H1 (cell line): ENCODE measurements around the gene NAA38. TPM values are rescaled to one million over a fixed set of nuclear protein-coding genes. Genes with fewer than 3 reads are reported as not detected.

Source experiments
- CTCF ChIA-PET: fragments of 300-600 bp; sonication (Branson Sonifier 250); formaldehyde crosslinking; loops from one replicate; lab custom pipeline; 2021; ENCODE audit not compliant: partially characterized antibody; lab: Charles Lee
- POLR2A ChIA-PET: fragments of 300-600 bp; sonication (Branson Sonifier 250); formaldehyde crosslinking; loops from one replicate; lab custom pipeline; 2021; ENCODE audit warnings: inconsistent platforms; ENCODE audit not compliant: partially characterized antibody; lab: Charles Lee
- DNase-seq, 2 experiments: peaks; one replicate each; pipeline versions ENCODE4 v3.0.0 to v3.0.0-alpha.2; 2010 to 2022; ENCODE audit warnings: low spot score in 2 of 2, low read depth in 1 of 2, mixed read lengths in 1 of 2
- FAIRE-seq: peaks from 2 replicates; lab custom pipeline; 2011; peaks lifted over from hg19 to GRCh38; lab: Jason Lieb, UNC
- H2AFZ ChIP-seq: 2 replicates; pipeline ENCODE4 v1.8.1; 2012; ENCODE audit warnings: low read length, inconsistent platforms
- H2AK5ac ChIP-seq: 2 replicates; pipeline ENCODE4 v1.6.1; 2013; ENCODE audit warnings: low read depth, low read length
- H2BK120ac ChIP-seq: replicated peaks from 2 replicates; pipeline ENCODE3; 2013; ENCODE audit warnings: low read depth, low read length, inconsistent platforms
- H2BK12ac ChIP-seq: 2 replicates; pipeline ENCODE4 v1.6.1; 2013; ENCODE audit warnings: low read depth, low read length
- H2BK15ac ChIP-seq: 2 replicates; pipeline ENCODE4 v1.6.1; 2013; ENCODE audit warnings: low read length
- H2BK20ac ChIP-seq: 2 replicates; pipeline ENCODE4 v1.6.1; 2013; ENCODE audit warnings: low read length
- H2BK5ac ChIP-seq: 2 replicates; pipeline ENCODE4 v1.6.1; 2013; ENCODE audit warnings: low read depth, low read length
- H3K14ac ChIP-seq: 2 replicates; pipeline ENCODE4 v1.6.1; 2013; ENCODE audit warnings: inconsistent platforms; ENCODE audit not compliant: insufficient read length
- H3K18ac ChIP-seq: 2 replicates; pipeline ENCODE4 v1.6.1; 2013; ENCODE audit warnings: low read length; ENCODE audit errors: extremely low read depth
- H3K23ac ChIP-seq: 2 replicates; pipeline ENCODE4 v1.6.1; 2013; ENCODE audit warnings: inconsistent platforms; ENCODE audit not compliant: insufficient read length
- H3K23me2 ChIP-seq: 2 replicates; pipeline ENCODE4 v1.6.1; 2013; ENCODE audit warnings: low read depth, low read length
- H3K27ac ChIP-seq: 2 replicates; pipeline ENCODE4 v1.6.1; 2011; ENCODE audit warnings: low read depth, low read length, inconsistent platforms
- H3K27me3 ChIP-seq, 4 experiments: replicated peaks in 1 of 4; 1 replicate in 1 of 4; 2 replicates in 3 of 4; pipeline versions ENCODE4 v1.6.1 to v1.8.1; 2011 to 2013; ENCODE audit warnings: low read length in 3 of 4, mild to moderate bottlenecking in 3 of 4, inconsistent platforms in 2 of 4, mixed read lengths in 2 of 4, moderate library complexity in 1 of 4; ENCODE audit not compliant: control insufficient read depth in 3 of 4, insufficient read depth in 3 of 4; ENCODE audit errors: extremely low read depth in 1 of 4
- H3K36me3 ChIP-seq, 4 experiments: 2 replicates each; pipeline versions ENCODE4 v1.6.1 to v1.8.1; 2011 to 2013; ENCODE audit warnings: mild to moderate bottlenecking in 4 of 4, low read length in 3 of 4, moderate library complexity in 2 of 4, control low read depth in 1 of 4, inconsistent platforms in 1 of 4; ENCODE audit not compliant: insufficient read depth in 4 of 4, control insufficient read depth in 2 of 4
- H3K4ac ChIP-seq: replicated peaks from 2 replicates; pipeline ENCODE3; 2013; ENCODE audit warnings: low read length, low read depth, mixed read lengths, inconsistent platforms; ENCODE audit not compliant: insufficient read length
- H3K4me1 ChIP-seq, 4 experiments: replicated peaks in 1 of 4; 1 replicate in 1 of 4; 2 replicates in 3 of 4; pipeline versions ENCODE4 v1.6.1 to v1.8.1; 2011 to 2013; ENCODE audit warnings: low read length in 3 of 4, inconsistent platforms in 2 of 4, mixed read lengths in 1 of 4; ENCODE audit not compliant: insufficient read depth in 4 of 4, control insufficient read depth in 3 of 4
- H3K4me2 ChIP-seq, 2 experiments: 2 replicates each; pipeline versions ENCODE4 v1.6.1 to v1.8.1; 2011 to 2013; ENCODE audit warnings: low read depth in 2 of 2, low read length in 2 of 2, control low read depth in 1 of 2, inconsistent platforms in 1 of 2, mild to moderate bottlenecking in 1 of 2; ENCODE audit not compliant: insufficient read depth in 1 of 2
- H3K4me3 ChIP-seq, 4 experiments: fragments of 200-600, 300-600 bp in 1 of 4; sonication (generic), shearing (Covaris generic), sonication (Bioruptor Twin) in 1 of 4; 2 replicates each; pipeline versions ENCODE4 v1.5.1 to v1.8.1; 2011 to 2016; ENCODE audit warnings: low read length in 4 of 4, low read depth in 3 of 4, control low read depth in 2 of 4, inconsistent platforms in 2 of 4, mild to moderate bottlenecking in 2 of 4, mixed read lengths in 1 of 4, moderate library complexity in 1 of 4; ENCODE audit not compliant: insufficient read depth in 2 of 4; ENCODE audit errors: extremely low read depth in 1 of 4
- H3K56ac ChIP-seq: replicated peaks from 2 replicates; pipeline ENCODE3; 2013; ENCODE audit warnings: low read depth, mild to moderate bottlenecking, mixed read lengths, low read length, inconsistent platforms; ENCODE audit not compliant: insufficient read length
- H3K79me1 ChIP-seq: 2 replicates; pipeline ENCODE4 v1.6.1; 2013; ENCODE audit warnings: low read depth, low read length, control low read depth
- H3K79me2 ChIP-seq, 2 experiments: 2 replicates each; pipeline versions ENCODE4 v1.6.1 to v1.8.1; 2012 to 2013; ENCODE audit warnings: low read length in 2 of 2, mild to moderate bottlenecking in 2 of 2, inconsistent platforms in 1 of 2; ENCODE audit not compliant: insufficient read depth in 2 of 2, control insufficient read depth in 1 of 2
- H3K9ac ChIP-seq, 4 experiments: replicated peaks in 1 of 4; 1 replicate in 1 of 4; 2 replicates in 3 of 4; pipeline versions ENCODE4 v1.6.1 to v1.8.1; 2011 to 2013; ENCODE audit warnings: low read depth in 3 of 4, low read length in 3 of 4, control low read depth in 2 of 4, mild to moderate bottlenecking in 2 of 4, moderate library complexity in 2 of 4, inconsistent platforms in 1 of 4; ENCODE audit errors: extremely low read depth in 1 of 4
- H3K9me3 ChIP-seq, 2 experiments: 2 replicates each; pipeline versions ENCODE4 v1.6.1 to v1.8.1; 2012 to 2013; ENCODE audit warnings: mild to moderate bottlenecking in 2 of 2, moderate library complexity in 2 of 2, control low read depth in 1 of 2, inconsistent platforms in 1 of 2, low read depth in 1 of 2, low read length in 1 of 2, mixed read lengths in 1 of 2; ENCODE audit not compliant: insufficient read depth in 2 of 2
- H4K20me1 ChIP-seq, 2 experiments: replicated peaks in 1 of 2; 2 replicates each; pipeline versions ENCODE3 to v1.8.1; 2011 to 2013; ENCODE audit warnings: inconsistent platforms in 2 of 2, low read length in 2 of 2, mild to moderate bottlenecking in 1 of 2; ENCODE audit not compliant: insufficient read depth in 2 of 2, control insufficient read depth in 1 of 2
- H4K5ac ChIP-seq: 2 replicates; pipeline ENCODE4 v1.6.1; 2013; ENCODE audit warnings: low read length, low read depth, mixed read lengths, inconsistent platforms; ENCODE audit not compliant: insufficient read length
- H4K8ac ChIP-seq: 2 replicates; pipeline ENCODE4 v1.8.0; 2013; ENCODE audit warnings: mild to moderate bottlenecking, moderate library complexity, low read length, inconsistent platforms; ENCODE audit not compliant: insufficient read depth; ENCODE audit errors: extremely low read depth
- H4K91ac ChIP-seq: replicated peaks from 2 replicates; pipeline ENCODE3; 2013; ENCODE audit warnings: low read length, mixed read lengths, inconsistent platforms; ENCODE audit not compliant: insufficient read length
- CTBP2 ChIP-seq: IDR thresholded peaks from 2 replicates; pipeline ENCODE4 v1.7.0; 2011; ENCODE audit warnings: borderline replicate concordance, mild to moderate bottlenecking, moderate library complexity, mixed read lengths, low read length; ENCODE audit not compliant: insufficient read depth, insufficient read length
- CTCF ChIP-seq, 3 experiments: IDR thresholded peaks; 1 replicate in 2 of 3; 2 replicates in 1 of 3; pipeline versions ENCODE4 v1.5.1 to v1.6.1; 2011; ENCODE audit warnings: low read length in 3 of 3, mild to moderate bottlenecking in 3 of 3, inconsistent platforms in 2 of 3, low read depth in 1 of 3, moderate library complexity in 1 of 3; ENCODE audit not compliant: insufficient read depth in 1 of 3; ENCODE audit errors: control extremely low read depth in 1 of 3
- NRF1 ChIP-seq: IDR thresholded peaks from 2 replicates; pipeline ENCODE4 v1.6.1; 2011; ENCODE audit warnings: mild to moderate bottlenecking, low read depth, low read length, improper control_type of control experiment
- RNF2 ChIP-seq: fragments of 200-900, 300-1000 bp; sonication (generic); IDR thresholded peaks from 2 replicates; pipeline ENCODE4 v1.7.1; 2016; ENCODE audit warnings: borderline replicate concordance, low read depth, mild to moderate bottlenecking, antibody characterized with exemption, low read length; ENCODE audit not compliant: poor library complexity, severe bottlenecking; ENCODE audit errors: missing control alignments
- SIX5 ChIP-seq: IDR thresholded peaks from 2 replicates; pipeline ENCODE4 v1.6.1; 2011; ENCODE audit warnings: mild to moderate bottlenecking, low read depth, low read length
- TCF12 ChIP-seq: IDR thresholded peaks from 2 replicates; pipeline ENCODE4 v1.6.1; 2011; ENCODE audit warnings: low read depth, mild to moderate bottlenecking, low read length
- TEAD4 ChIP-seq: IDR thresholded peaks from 2 replicates; pipeline ENCODE4 v1.6.1; 2012; ENCODE audit warnings: low read depth, low read length, inconsistent platforms, mixed read lengths
- WGBS, 2 experiments: shearing (Covaris generic) in 1 of 2; methylation state at CpG; one replicate each; pipeline versions ENCODE4 v1.1.6 to v1.1.7; 2013 to 2015; ENCODE audit warnings: low lambda C conversion rate in 2 of 2, mixed read lengths in 2 of 2, inconsistent platforms in 1 of 2, low coverage in 1 of 2, missing lambda C conversion rate in 1 of 2; ENCODE audit not compliant: insufficient replicate concordance in 2 of 2, insufficient coverage in 1 of 2, insufficient read length in 1 of 2; ENCODE audit errors: extremely low coverage in 1 of 2, missing lambda C conversion rate in 1 of 2; 5-methylcytosine and 5-hydroxymethylcytosine counted together
- polyA plus RNA-seq, 7 experiments: library from polyadenylated mRNA; depleted of rRNA in 3 of 7; stranded (reverse) in 5 of 7; unstranded in 2 of 7; fragments of >200 nt in 5 of 7; fragments of 200-250 nt in 2 of 7; gene quantifications; 1 replicate in 5 of 7; 2 replicates in 1 of 7; 4 replicates in 1 of 7; pipeline versions ENCODE4 v1.2.1 to v1.2.3, GENCODE V29; 2011 to 2013; ENCODE audit warnings: missing spikeins in 2 of 7, mixed read lengths in 2 of 7
- total RNA-seq: library from RNA; stranded (reverse); fragmentation: NEBNext Ultra II Directional; extraction: Animal tissue kit (Norgen Biotek cat#: 25700); gene quantifications from 2 replicates; pipeline ENCODE4 v1.2.1, GENCODE V29; 2021

NAA38 gene
- total and polyA plus RNA-seq, 2 of the 8 experiments (the other 6 are each of a cell fraction or from before 2014, with no cell fraction given), result 30.2 to 109 TPM

- H2BK120ac ChIP-seq, result no peak overlapping the region
- CTCF ChIA-PET, result interaction anchor here (2.5 to 4.9 kb wide), 2 partner anchors 13 kb away, joined by 6 to 44 read pairs; partner anchors contain the start of gene KDM6B
- H2BK15ac ChIP-seq, result no peak overlapping the region
- TF ChIP-seq TCF12 (no peak), NRF1 (no peak), SIX5 (no peak), TEAD4 (no peak), CTBP2 (no peak), RNF2 (no peak), CTCF (IDR thresholded peaks at IDR 0.05; ENCODE audit: control extremely low read depth in 1 of 3, insufficient read depth in 1 of 3, low read depth in 1 of 3, low read length in 3 of 3) (no peak)
- WGBS, 2 experiments, result 92% methylated on average over 7 of the region's 21 CpGs; no CpG with 5 or more reads in 1 of the 2 experiments
- H4K91ac ChIP-seq, result no peak overlapping the region
- H3K4me2 ChIP-seq, result no peak overlapping the region
- H3K23me2 ChIP-seq, result peaks cover 18% of the 10 kb centered on the region; the same call in 1 of the 2 replicates
- no peak overlapping the region for H3K4ac ChIP-seq
- H3K9me3 ChIP-seq, result no peaks in the 10 kb centered on the region
- no peak overlapping the region for H2BK20ac ChIP-seq
- no peak overlapping the region for H3K56ac ChIP-seq
- H2AFZ ChIP-seq, result no peak overlapping the region
- DNase-seq (no peak), FAIRE-seq (no peak)
- H3K9ac ChIP-seq, result no peak overlapping the region
- H3K23ac ChIP-seq, result no peak overlapping the region
- H4K8ac ChIP-seq, result no peak overlapping the region
- no peak overlapping the region for H4K5ac ChIP-seq
- H3K36me3 ChIP-seq, result peaks cover 0 to 4% (median 0%) of the 10 kb centered on the region in 4 experiments; a peak in 3 of 8 replicates
- no peak overlapping the region for H2AK5ac ChIP-seq
- no peaks in the 10 kb centered on the region for H3K79me1 ChIP-seq
- no peak overlapping the region for H3K27ac ChIP-seq
- H3K18ac ChIP-seq, result no peak overlapping the region
- no peak overlapping the region for H2BK12ac ChIP-seq
- no peak overlapping the region for H2BK5ac ChIP-seq
- no peak overlapping the region for H3K4me3 ChIP-seq
- peaks cover 7 to 24% of the 10 kb centered on the region in 2 experiments for H4K20me1 ChIP-seq
- H3K14ac ChIP-seq, result no peak overlapping the region
- H3K27me3 ChIP-seq, result peaks cover 16 to 31% (median 28%) of the 10 kb centered on the region in 4 experiments
- no peaks in the 10 kb centered on the region for H3K79me2 ChIP-seq
- peaks cover 0 to 31% (median 17%) of the 10 kb centered on the region in 4 experiments; a peak in 6 of 7 replicates for H3K4me1 ChIP-seq
- POLR2A ChIA-PET, result interaction anchor here (1.2 to 4.0 kb wide), 2 partner anchors 11 to 13 kb away, joined by 3 to 24 read pairs; no protein-coding TSS in a partner anchor
Observed at GRCh38 chr17:7848739-7849129, 8.6 kb downstream of the NAA38 start.
